ENCODE measurements around the gene TNFRSF1B.

The TNFRSF1B gene

GRCh38 chr1:12246584-12246983 is 79.8 kb downstream of the TNFRSF1B start:
- Histone ChIP-seq H3K27ac (peak overlapping the region; percentile 68 to 74), H3K36me3 (peaks cover 56 to 76% (median 57%) of the 10 kb centered on the region in 3 donors)

DNA sequence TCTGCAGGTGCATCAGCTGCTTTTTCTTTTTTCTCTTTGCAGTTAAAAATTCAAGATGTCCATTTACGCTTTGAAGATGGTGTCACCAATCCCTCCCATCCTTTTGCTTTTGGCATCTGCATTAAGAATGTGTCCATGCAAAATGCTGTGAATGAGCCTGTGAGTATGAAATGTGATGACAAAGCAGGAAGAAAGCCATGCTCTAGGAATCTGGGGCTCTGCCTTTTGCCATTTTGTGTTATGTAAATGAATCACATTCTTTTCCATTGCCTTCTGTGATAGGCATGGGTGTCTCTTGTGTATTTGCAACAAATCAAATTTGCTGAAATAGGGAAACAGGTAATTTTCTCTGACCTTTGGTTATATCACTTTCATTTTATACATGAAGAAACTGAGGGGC is 82.4 kb downstream of the TNFRSF1B start:
- Histone ChIP-seq H3K36me3 (peaks cover 61 to 77% (median 63%) of the 10 kb centered on the region in 3 donors), H3K27ac (no peak overlapping the region), H3K4me1 (peaks cover 0 to 35% (median 22%) of the 10 kb centered on the region in 4 donors), H3K4me3 (no peak overlapping the region), H3K27me3 (no peaks in the 10 kb centered on the region), H3K9me3 (no peaks in the 10 kb centered on the region)
- no peak for DNase-seq
- TF ChIP-seq, protein P1, sequence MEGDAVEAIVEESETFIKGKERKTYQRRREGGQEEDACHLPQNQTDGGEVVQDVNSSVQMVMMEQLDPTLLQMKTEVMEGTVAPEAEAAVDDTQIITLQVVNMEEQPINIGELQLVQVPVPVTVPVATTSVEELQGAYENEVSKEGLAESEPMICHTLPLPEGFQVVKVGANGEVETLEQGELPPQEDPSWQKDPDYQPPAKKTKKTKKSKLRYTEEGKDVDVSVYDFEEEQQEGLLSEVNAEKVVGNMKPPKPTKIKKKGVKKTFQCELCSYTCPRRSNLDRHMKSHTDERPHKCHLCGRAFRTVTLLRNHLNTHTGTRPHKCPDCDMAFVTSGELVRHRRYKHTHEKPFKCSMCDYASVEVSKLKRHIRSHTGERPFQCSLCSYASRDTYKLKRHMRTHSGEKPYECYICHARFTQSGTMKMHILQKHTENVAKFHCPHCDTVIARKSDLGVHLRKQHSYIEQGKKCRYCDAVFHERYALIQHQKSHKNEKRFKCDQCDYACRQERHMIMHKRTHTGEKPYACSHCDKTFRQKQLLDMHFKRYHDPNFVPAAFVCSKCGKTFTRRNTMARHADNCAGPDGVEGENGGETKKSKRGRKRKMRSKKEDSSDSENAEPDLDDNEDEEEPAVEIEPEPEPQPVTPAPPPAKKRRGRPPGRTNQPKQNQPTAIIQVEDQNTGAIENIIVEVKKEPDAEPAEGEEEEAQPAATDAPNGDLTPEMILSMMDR (IDR thresholded peaks at IDR 0.05) = no peak
- intact Hi-C loops (cut with DNase I; ENCODE audit: low total_unique reads) = no loop called here

More at GRCh38 chr1:12246584-12246983, 79.8 kb downstream of the TNFRSF1B start:
- H3K4me3 ChIP-seq = no peak overlapping the region
- TF ChIP-seq, protein P1 (IDR thresholded peaks at IDR 0.05) = no peak
- H3K9me3 ChIP-seq = no peaks in the 10 kb centered on the region
- H3K27me3 ChIP-seq = no peaks in the 10 kb centered on the region
- peaks cover 0 to 35% (median 22%) of the 10 kb centered on the region in 4 donors for H3K4me1 ChIP-seq
- DNase-seq = peak; percentile 39 to 84
- intact Hi-C loops (cut with DNase I; ENCODE audit: low total_unique reads) = no loop called here

DNA sequence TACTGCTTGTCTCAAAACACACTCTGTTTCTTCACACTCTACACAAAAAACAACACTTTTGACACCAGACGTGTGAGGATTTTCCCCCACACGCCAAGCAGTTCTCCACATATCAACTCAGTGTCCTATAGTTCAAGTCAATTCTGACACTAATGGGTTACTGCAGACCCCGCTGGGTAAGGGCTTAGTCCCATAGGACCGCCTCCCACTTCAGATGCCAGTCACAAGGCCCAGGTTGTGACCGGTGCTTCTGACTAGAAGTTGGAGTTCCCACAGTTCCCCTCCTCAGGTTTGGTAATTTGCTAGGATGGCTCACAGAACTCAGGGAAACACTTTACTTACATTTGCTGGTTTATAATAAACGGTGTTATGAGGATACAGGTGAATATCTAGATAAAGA is 83.0 kb downstream of the TNFRSF1B start:
- no peaks in the 10 kb centered on the region for H3K9me3 ChIP-seq
- no peak overlapping the region for H3K4me3 ChIP-seq
- H3K27me3 ChIP-seq = no peaks in the 10 kb centered on the region
- H3K27ac ChIP-seq = no peak overlapping the region
- H3K36me3 ChIP-seq = peaks cover 57 to 77% (median 63%) of the 10 kb centered on the region in 3 donors
- intact Hi-C loops (cut with DNase I; ENCODE audit: low total_unique reads) = no loop called here
- TF ChIP-seq, protein P1 (IDR thresholded peaks at IDR 0.05) = no peak
- DNase-seq = no peak
- peaks cover 0 to 32% (median 20%) of the 10 kb centered on the region in 4 donors for H3K4me1 ChIP-seq

DNA sequence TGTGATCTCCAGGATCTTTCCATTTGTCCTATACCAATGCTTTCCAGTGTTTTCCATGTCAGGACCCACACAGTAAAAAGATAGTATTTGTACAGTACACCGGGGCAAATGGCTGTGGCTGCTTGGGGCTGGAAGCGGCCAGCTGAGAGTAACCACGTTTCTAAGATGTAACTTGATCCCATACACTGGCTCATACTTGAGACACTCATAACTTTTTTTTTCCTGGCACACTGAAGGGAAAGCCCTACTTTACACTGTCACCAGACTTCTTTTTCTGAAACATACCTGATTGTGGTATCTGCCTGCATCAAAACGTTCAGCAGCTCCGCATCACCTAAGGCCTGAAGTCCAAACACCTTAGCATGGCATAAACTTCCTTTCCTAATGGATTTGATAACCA is 84.7 kb downstream of the TNFRSF1B start:
- Histone ChIP-seq H3K27me3 (no peaks in the 10 kb centered on the region), H3K36me3 (peaks cover 70 to 82% (median 79%) of the 10 kb centered on the region in 3 donors), H3K4me3 (no peak overlapping the region), H3K27ac (no peak overlapping the region), H3K4me1 (peaks cover 0 to 15% (median 9%) of the 10 kb centered on the region in 4 donors), H3K9me3 (no peaks in the 10 kb centered on the region)
- no peak for DNase-seq
- intact Hi-C loops (cut with DNase I; ENCODE audit: low total_unique reads) = no loop called here
- TF ChIP-seq, protein P1 (IDR thresholded peaks at IDR 0.05) = no peak

DNA sequence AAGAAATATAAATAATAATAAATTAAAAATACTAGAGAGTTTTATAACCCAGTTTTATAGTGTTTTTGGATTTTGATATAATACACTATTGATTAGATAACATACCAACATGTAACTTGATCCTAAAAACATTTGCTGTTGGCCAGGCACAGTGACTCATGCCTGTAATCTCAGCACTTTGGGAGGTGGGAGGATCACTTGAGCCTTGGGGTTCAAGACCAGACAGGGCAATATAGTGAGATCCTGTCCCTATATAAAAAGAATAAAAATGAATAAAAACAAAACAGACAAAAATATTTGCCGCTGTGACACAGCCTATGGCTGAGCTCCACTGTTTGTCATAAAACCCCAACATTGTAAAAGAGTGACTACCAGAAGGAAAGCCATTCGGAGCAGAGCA is 89.1 kb downstream of the TNFRSF1B start:
- TF ChIP-seq, protein P1 (IDR thresholded peaks at IDR 0.05) = no peak
- Histone ChIP-seq H3K4me1 (no peaks in the 10 kb centered on the region), H3K27ac (no peak overlapping the region), H3K9me3 (no peaks in the 10 kb centered on the region), H3K36me3 (peaks cover 83 to 98% (median 94%) of the 10 kb centered on the region in 3 donors), H3K4me3 (no peak overlapping the region), H3K27me3 (no peaks in the 10 kb centered on the region)
- no peak for DNase-seq
- intact Hi-C loops (cut with DNase I; ENCODE audit: low total_unique reads) = no loop called here

- intact Hi-C loops (cut with DNase I; ENCODE audit: low total_unique reads) = no loop called here
- Histone ChIP-seq H3K36me3 (peaks cover 87 to 99% (median 94%) of the 10 kb centered on the region in 3 donors), H3K27ac (no peak overlapping the region), H3K4me1 (no peaks in the 10 kb centered on the region), H3K4me3 (no peak overlapping the region), H3K27me3 (no peaks in the 10 kb centered on the region), H3K9me3 (no peaks in the 10 kb centered on the region)
- TF ChIP-seq, protein P1 (IDR thresholded peaks at IDR 0.05) = no peak
- no peak for DNase-seq
These were observed 91.5 kb downstream of the TNFRSF1B start for GRCh38 chr1:12258272-12258671.

Data from tibial artery (tissue), 4 donors.